ENCODE data around the gene RABL6.

GRCh38 chr9:136803551-136804508, 3.9 kb upstream of the RABL6 start:
- TF ChIP-seq CTCF (IDR thresholded peaks at IDR 0.05; ENCODE audit: insufficient read depth, low read depth, low read length) (no peak), EZH2 (IDR thresholded peaks at IDR 0.05; ENCODE audit: insufficient read depth, low read length) (no peak)
